HEK293T (cell line): ENCODE results near the gene MACROD2.

Experiments used
- ARNT ChIP-seq: fragments of 450-650 bp; IDR thresholded peaks from 2 replicates; pipeline ENCODE4 v1.6.1; 2017; ENCODE audit warnings: mild to moderate bottlenecking
- BHLHE40 ChIP-seq: fragments of 450-650 bp; IDR thresholded peaks from 2 replicates; pipeline ENCODE4 v1.6.1; 2016; ENCODE audit warnings: mild to moderate bottlenecking, moderate library complexity, borderline replicate concordance
- CTBP1 ChIP-seq: fragments of 450-650 bp; IDR thresholded peaks from 2 replicates; pipeline ENCODE4 v1.6.1; 2016; ENCODE audit warnings: borderline replicate concordance
- ELF4 ChIP-seq: fragments of 450-650 bp; IDR thresholded peaks from 2 replicates; pipeline ENCODE4 v1.6.1; 2017; ENCODE audit warnings: antibody characterized with exemption
- FOXA1 ChIP-seq: fragments of 450-650 bp; IDR thresholded peaks from 2 replicates; pipeline ENCODE4 v1.6.1; 2016; ENCODE audit warnings: mild to moderate bottlenecking
- FOXK2 ChIP-seq: fragments of 450-650 bp; IDR thresholded peaks from 2 replicates; pipeline ENCODE4 v1.6.1; 2016; ENCODE audit warnings: mild to moderate bottlenecking
- FOXM1 ChIP-seq: fragments of 450-650 bp; IDR thresholded peaks from 2 replicates; pipeline ENCODE4 v1.6.1; 2017; ENCODE audit warnings: mild to moderate bottlenecking, borderline replicate concordance
- HDGF ChIP-seq: fragments of 450-650 bp; IDR thresholded peaks from 2 replicates; pipeline ENCODE4 v1.6.1; 2017; ENCODE audit warnings: antibody characterized with exemption, borderline replicate concordance
- L3MBTL2 ChIP-seq: fragments of 450-650 bp; conservative IDR thresholded peaks from 2 replicates; pipeline ENCODE4 v1.6.1; 2016; ENCODE audit warnings: mild to moderate bottlenecking
- NFRKB ChIP-seq: fragments of 450-650 bp; IDR thresholded peaks from 2 replicates; pipeline ENCODE4 v1.6.1; 2016; ENCODE audit warnings: mild to moderate bottlenecking, moderate library complexity
- SP1 ChIP-seq: fragments of 450-650 bp; IDR thresholded peaks from 2 replicates; pipeline ENCODE4 v1.6.1; 2017
- SUZ12 ChIP-seq: fragments of 450-650 bp; IDR thresholded peaks from 2 replicates; pipeline ENCODE4 v1.6.1; 2016; ENCODE audit warnings: mild to moderate bottlenecking
- ZNF384 ChIP-seq: fragments of 450-650 bp; IDR thresholded peaks from 2 replicates; pipeline ENCODE4 v1.6.1; 2016
- TF ChIP-seq, protein P1 (sequence below): fragments of 450-650 bp; IDR thresholded peaks from 2 replicates; pipeline ENCODE4 v1.6.1; 2016

DNA sequence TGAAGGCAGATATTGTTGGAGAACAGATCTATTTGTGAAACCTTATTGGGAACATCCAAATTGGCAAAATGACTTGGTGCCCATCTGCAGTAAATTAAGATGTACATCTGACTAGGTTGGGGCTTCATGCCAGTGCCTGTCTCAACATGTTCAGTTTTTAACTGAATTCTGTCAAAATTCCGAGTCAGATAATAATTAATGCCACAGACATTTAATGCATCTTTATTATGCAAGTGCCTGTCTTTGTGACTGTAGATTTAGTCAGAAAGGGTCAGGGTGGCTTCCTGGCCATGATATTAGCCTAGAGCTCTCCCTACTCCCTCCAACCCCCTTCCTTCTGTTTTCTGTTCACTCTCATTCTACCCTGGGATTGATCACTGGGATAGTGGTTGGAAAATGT, 541.4 kb downstream of the MACROD2 start:
- TF ChIP-seq ELF4 (no peak), BHLHE40 (no peak), FOXM1 (no peak), ZNF384 (no peak), NFRKB (no peak), CTBP1 (no peak), FOXK2 (no peak), SP1 (no peak), SUZ12 (no peak), FOXA1 (no peak), ARNT (no peak), L3MBTL2 (no peak), HDGF (no peak)
- TF ChIP-seq, protein P1, sequence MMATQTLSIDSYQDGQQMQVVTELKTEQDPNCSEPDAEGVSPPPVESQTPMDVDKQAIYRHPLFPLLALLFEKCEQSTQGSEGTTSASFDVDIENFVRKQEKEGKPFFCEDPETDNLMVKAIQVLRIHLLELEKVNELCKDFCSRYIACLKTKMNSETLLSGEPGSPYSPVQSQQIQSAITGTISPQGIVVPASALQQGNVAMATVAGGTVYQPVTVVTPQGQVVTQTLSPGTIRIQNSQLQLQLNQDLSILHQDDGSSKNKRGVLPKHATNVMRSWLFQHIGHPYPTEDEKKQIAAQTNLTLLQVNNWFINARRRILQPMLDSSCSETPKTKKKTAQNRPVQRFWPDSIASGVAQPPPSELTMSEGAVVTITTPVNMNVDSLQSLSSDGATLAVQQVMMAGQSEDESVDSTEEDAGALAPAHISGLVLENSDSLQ, result no peak
